ENCODE measurements around the gene OR5B2. TPM values are rescaled to one million over a fixed set of nuclear protein-coding genes. Genes with fewer than 3 reads are reported as not detected.

The OR5B2 gene
- total RNA-seq = not detected in 2 replicates

GRCh38 chr11:58428021-58428420, at the start of gene OR5B2:
TSS of gene OR5B2 (minus strand) at chr11:58428121. CDS start at chr11:58423261, 4,860 bp downstream.

GRCh38 chr11:58442136-58442535, 14.2 kb upstream of the OR5B2 start, which contains the start of gene OR5B12:
TSS of gene OR5B12 (minus strand) at chr11:58442236. CDS start at chr11:58440151, 2,085 bp downstream.

GRCh38 chr11:58406774-58407173, 21.1 kb downstream of the OR5B2 start, which contains the start of gene OR5B3:
TSS of gene OR5B3 (minus strand) at chr11:58406874. CDS start at chr11:58403409, 3,465 bp downstream.

Other genes with a start within 250 kb of the OR5B2 start
- not detected in 2 replicates for gene OR9Q2, start 239.1 kb downstream of the OR5B2 start, total RNA-seq
- gene OR1S2, start 224.0 kb downstream of the OR5B2 start, total RNA-seq = not detected in 2 replicates
- not detected in 2 replicates for gene OR1S1, start 215.4 kb downstream of the OR5B2 start, total RNA-seq
- not detected in 2 replicates for gene OR10Q1, start 199.2 kb downstream of the OR5B2 start, total RNA-seq
- gene OR10W1, start 159.9 kb downstream of the OR5B2 start, total RNA-seq = not detected in 2 replicates
- not detected in 2 replicates for gene OR5B17, start 69.1 kb downstream of the OR5B2 start, total RNA-seq
- not detected in 2 replicates for gene OR5B3, start 21.2 kb downstream of the OR5B2 start, total RNA-seq
- not detected in 2 replicates for gene OR5B12, start 14.1 kb upstream of the OR5B2 start, total RNA-seq
- gene OR5B21, start 80.0 kb upstream of the OR5B2 start, total RNA-seq = not detected in 2 replicates
- 2.3 and 7.2 TPM in 2 replicates for gene LPXN, start 147.7 kb upstream of the OR5B2 start, total RNA-seq
- gene ZFP91, start 150.9 kb upstream of the OR5B2 start, total RNA-seq = 45.4 and 52.2 TPM in 2 replicates
- gene CNTF, start 194.5 kb upstream of the OR5B2 start, total RNA-seq = 1.8 and 1.9 TPM in 2 replicates

Data from smooth muscle cell of the pulmonary artery (primary cell).